Naive thymus-derived CD4-positive, alpha-beta T cell (primary cell): ENCODE results near the gene FTL. TPM values are rescaled to one million over a fixed set of nuclear protein-coding genes. Genes with fewer than 3 reads are reported as not detected.

Experiments
- microRNA-seq: library from miRNA; unstranded; fragments of <30 nt; microRNA quantifications from one replicate; pipeline ENCODE4 v1.2.0, GENCODE V29; 2022; ENCODE audit warnings: borderline microRNAs expressed
- polyA plus RNA-seq, 2 donors: library from polyadenylated mRNA; unstranded; fragments of 300-500 nt; fragmentation: Illumina TruSeq; gene quantifications; one replicate each; pipeline ENCODE4 v1.2.3, GENCODE V29; 2021
- total RNA-seq, 6 experiments: library from RNA in 5 of 6; stranded (reverse) in 5 of 6; gene quantifications; 1 replicate in 5 of 6; 2 replicates in 1 of 6; pipeline ENCODE4 v1.2.3 and lab custom pipeline; 2021 to 2026

FTL gene
- total and polyA plus RNA-seq, 7 experiments from 2014 or later: 888 to 4,967 (median 1,462) TPM

Small RNAs within 50 kb of the gene (microRNA-seq; reads per million reads assigned to microRNA genes)
- gene MIR6798: not detected

Other genes with a start within 250 kb of the FTL start
- gene MAMSTR, start 245.6 kb upstream of the FTL start, total RNA-seq: 1 to 10 TPM in 3 of 5 experiments, under 1 TPM in 2; 0.80 to 2.1 (median 1.3) TPM
- under 1 TPM; 0.25 to 0.87 TPM for gene MAMSTR, start 245.6 kb upstream of the FTL start, polyA plus RNA-seq
- under 1 TPM in 2 of 5 experiments, not detected in 3; 0.12 to 0.21 TPM for gene RASIP1, start 224.7 kb upstream of the FTL start, total RNA-seq
- under 1 TPM; 0.12 to 0.65 TPM for gene RASIP1, start 224.7 kb upstream of the FTL start, polyA plus RNA-seq
- gene IZUMO1, start 218.4 kb upstream of the FTL start, total RNA-seq: not detected
- not detected for gene IZUMO1, start 218.4 kb upstream of the FTL start, polyA plus RNA-seq
- under 1 TPM in 1 of 5 experiments, not detected in 4; 0.17 TPM for gene FUT1, start 212.7 kb upstream of the FTL start, total RNA-seq
- gene FUT1, start 212.7 kb upstream of the FTL start, polyA plus RNA-seq: not detected
- gene FGF21, start 209.8 kb upstream of the FTL start, total RNA-seq: not detected
- not detected for gene FGF21, start 209.8 kb upstream of the FTL start, polyA plus RNA-seq
- gene BCAT2, start 154.3 kb upstream of the FTL start, total RNA-seq: 10 to 100 TPM; 16.7 to 53.1 (median 22.5) TPM
- gene BCAT2, start 154.3 kb upstream of the FTL start, polyA plus RNA-seq: 10 to 100 TPM; 25.5 to 30.9 TPM
- gene HSD17B14, start 128.8 kb upstream of the FTL start, total RNA-seq: 1 to 10 TPM in 2 of 5 experiments, under 1 TPM in 2, not detected in 1; 0.38 to 2.9 (median 1.2) TPM
- gene HSD17B14, start 128.8 kb upstream of the FTL start, polyA plus RNA-seq: 1 to 10 TPM in 1 of 2 donors, under 1 TPM in 1; 0.66 to 1.7 TPM
- 1 to 10 TPM; 2.1 to 7.4 (median 4.0) TPM for gene PLEKHA4, start 96.7 kb upstream of the FTL start, total RNA-seq
- gene PLEKHA4, start 96.7 kb upstream of the FTL start, polyA plus RNA-seq: 1 to 10 TPM; 2.6 to 5.6 TPM
- gene PPP1R15A, start 92.9 kb upstream of the FTL start, total RNA-seq: 1,000 to 10,000 TPM in 1 of 5 experiments, 100 to 1,000 TPM in 1, 10 to 100 TPM in 3; 31.5 to 1,030 (median 71.9) TPM
- 10 to 100 TPM; 23.0 to 29.8 TPM for gene PPP1R15A, start 92.9 kb upstream of the FTL start, polyA plus RNA-seq
- gene TULP2, start 66.6 kb upstream of the FTL start, total RNA-seq: not detected
- not detected for gene TULP2, start 66.6 kb upstream of the FTL start, polyA plus RNA-seq
- 100 to 1,000 TPM; 128 to 252 (median 142) TPM for gene NUCB1, start 65.0 kb upstream of the FTL start, total RNA-seq
- 100 to 1,000 TPM in 1 of 2 donors, 10 to 100 TPM in 1; 70.5 to 150 TPM for gene NUCB1, start 65.0 kb upstream of the FTL start, polyA plus RNA-seq
- 1 to 10 TPM; 1.1 to 1.7 (median 1.3) TPM for gene DHDH, start 31.6 kb upstream of the FTL start, total RNA-seq
- gene DHDH, start 31.6 kb upstream of the FTL start, polyA plus RNA-seq: 1 to 10 TPM; 1.0 to 2.7 TPM
- 100 to 1,000 TPM in 3 of 5 experiments, 10 to 100 TPM in 2; 78.7 to 355 (median 122) TPM for gene BAX, start 10.4 kb upstream of the FTL start, total RNA-seq
- 10 to 100 TPM; 49.1 to 66.3 TPM for gene BAX, start 10.4 kb upstream of the FTL start, polyA plus RNA-seq
- gene GYS1, start 28.0 kb downstream of the FTL start, total RNA-seq: 10 to 100 TPM; 27.3 to 82.3 (median 50.7) TPM
- 10 to 100 TPM; 22.6 to 40.3 TPM for gene GYS1, start 28.0 kb downstream of the FTL start, polyA plus RNA-seq
- 10 to 100 TPM; 23.4 to 94.0 (median 24.1) TPM for gene RUVBL2, start 28.6 kb downstream of the FTL start, total RNA-seq
- gene RUVBL2, start 28.6 kb downstream of the FTL start, polyA plus RNA-seq: 10 to 100 TPM; 58.7 to 72.9 TPM
- gene LHB, start 51.8 kb downstream of the FTL start, total RNA-seq: not detected
- not detected for gene LHB, start 51.8 kb downstream of the FTL start, polyA plus RNA-seq
- not detected for gene CGB3, start 59.0 kb downstream of the FTL start, total RNA-seq
- gene CGB3, start 59.0 kb downstream of the FTL start, polyA plus RNA-seq: not detected
- not detected for gene CGB2, start 66.6 kb downstream of the FTL start, total RNA-seq
- gene CGB2, start 66.6 kb downstream of the FTL start, polyA plus RNA-seq: not detected
- not detected for gene CGB1, start 71.6 kb downstream of the FTL start, total RNA-seq
- not detected for gene CGB1, start 71.6 kb downstream of the FTL start, polyA plus RNA-seq
- gene CGB5, start 78.5 kb downstream of the FTL start, total RNA-seq: not detected
- gene CGB5, start 78.5 kb downstream of the FTL start, polyA plus RNA-seq: not detected
- gene CGB8, start 83.8 kb downstream of the FTL start, total RNA-seq: not detected
- not detected for gene CGB8, start 83.8 kb downstream of the FTL start, polyA plus RNA-seq
- not detected for gene CGB7, start 92.4 kb downstream of the FTL start, total RNA-seq
- gene CGB7, start 92.4 kb downstream of the FTL start, polyA plus RNA-seq: not detected
- not detected for gene NTF4, start 99.5 kb downstream of the FTL start, total RNA-seq
- gene NTF4, start 99.5 kb downstream of the FTL start, polyA plus RNA-seq: not detected
- gene KCNA7, start 107.4 kb downstream of the FTL start, total RNA-seq: not detected
- gene KCNA7, start 107.4 kb downstream of the FTL start, polyA plus RNA-seq: not detected
- 100 to 1,000 TPM; 243 to 837 (median 449) TPM for gene SNRNP70, start 120.1 kb downstream of the FTL start, total RNA-seq
- gene SNRNP70, start 120.1 kb downstream of the FTL start, polyA plus RNA-seq: 10 to 100 TPM; 48.0 to 63.1 TPM
- 10 to 100 TPM in 4 of 5 experiments, 1 to 10 TPM in 1; 3.7 to 21.7 (median 10.8) TPM for gene LIN7B, start 149.1 kb downstream of the FTL start, total RNA-seq
- gene LIN7B, start 149.1 kb downstream of the FTL start, polyA plus RNA-seq: 1 to 10 TPM; 4.0 to 5.7 TPM
- 1 to 10 TPM; 1.3 to 2.8 (median 2.2) TPM for gene C19orf73, start 153.8 kb downstream of the FTL start, total RNA-seq
- 1 to 10 TPM; 4.3 to 4.8 TPM for gene C19orf73, start 153.8 kb downstream of the FTL start, polyA plus RNA-seq
- 1 to 10 TPM; 2.2 to 4.9 (median 3.3) TPM for gene PPFIA3, start 154.2 kb downstream of the FTL start, total RNA-seq
- under 1 TPM; 0.15 to 0.54 TPM for gene PPFIA3, start 154.2 kb downstream of the FTL start, polyA plus RNA-seq
- not detected for gene HRC, start 190.1 kb downstream of the FTL start, total RNA-seq
- not detected for gene HRC, start 190.1 kb downstream of the FTL start, polyA plus RNA-seq
- 1 to 10 TPM in 1 of 5 experiments, under 1 TPM in 3, not detected in 1; 0.72 to 3.2 (median 0.85) TPM for gene TRPM4, start 192.5 kb downstream of the FTL start, total RNA-seq
- gene TRPM4, start 192.5 kb downstream of the FTL start, polyA plus RNA-seq: under 1 TPM in 1 of 2 donors, not detected in 1; 0.13 TPM